GM06990 (cell line): ENCODE results near the gene RYR1.

Source experiments
- DNase-seq: peaks from one replicate; pipeline ENCODE4 v3.0.0-alpha.2; 2011; ENCODE audit not compliant: insufficient read length; ENCODE audit errors: extremely low read depth
- H3K27me3 ChIP-seq: replicated peaks from 2 replicates; pipeline ENCODE4 v1.6.0; 2011; ENCODE audit warnings: low read length; ENCODE audit not compliant: control insufficient read depth, insufficient read depth
- H3K36me3 ChIP-seq: 2 replicates; pipeline ENCODE4 v1.5.1; 2011; ENCODE audit warnings: low read length; ENCODE audit not compliant: control insufficient read depth, insufficient read depth
- H3K4me3 ChIP-seq: replicated peaks from 2 replicates; pipeline ENCODE4 v1.5.1; 2011; ENCODE audit warnings: low read depth, mild to moderate bottlenecking, control low read depth, low read length
- TF ChIP-seq, protein P1 (sequence below): IDR thresholded peaks from 2 replicates; pipeline ENCODE4 v1.5.1; 2011; ENCODE audit warnings: low read length, control low read depth, mild to moderate bottlenecking, inconsistent platforms; ENCODE audit not compliant: insufficient read depth, poor library complexity, severe bottlenecking

The RYR1 gene

DNA sequence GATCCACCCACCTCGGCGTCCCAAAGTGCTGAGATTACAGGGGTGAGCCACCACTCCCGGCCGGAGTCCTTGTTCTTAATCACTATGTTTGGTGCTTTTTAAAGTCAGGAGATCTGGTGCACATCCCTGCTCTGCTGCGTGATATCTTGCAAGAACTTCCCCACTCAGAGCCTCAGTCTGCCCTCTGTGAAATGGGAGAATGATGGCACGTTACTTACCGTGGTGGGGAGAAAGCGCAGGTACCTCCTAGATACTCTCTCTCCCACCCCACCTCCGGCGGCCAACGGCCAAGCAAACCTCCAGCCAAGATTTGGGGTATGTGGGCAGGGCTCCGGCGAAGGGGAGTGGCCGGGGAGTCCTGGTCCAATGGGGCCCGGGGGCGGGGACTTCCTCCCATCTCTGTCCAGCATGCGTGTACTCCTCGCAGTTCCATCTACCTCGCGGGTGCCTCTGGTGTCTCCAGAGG lies at the start of gene RYR1:
Gene RYR1 (plus strand): TSS at position 424 of the 466 bp plus-strand sequence. CDS start 139 bp downstream, outside the sequence.
- Histone ChIP-seq H3K4me3 (no peak within 1 kb of the TSS), H3K27me3 (peaks cover 1% of the 10 kb centered on the region; the same call in 1 of the 2 replicates), H3K36me3 (no peaks in the 10 kb centered on the region)
- TF ChIP-seq, protein P1, sequence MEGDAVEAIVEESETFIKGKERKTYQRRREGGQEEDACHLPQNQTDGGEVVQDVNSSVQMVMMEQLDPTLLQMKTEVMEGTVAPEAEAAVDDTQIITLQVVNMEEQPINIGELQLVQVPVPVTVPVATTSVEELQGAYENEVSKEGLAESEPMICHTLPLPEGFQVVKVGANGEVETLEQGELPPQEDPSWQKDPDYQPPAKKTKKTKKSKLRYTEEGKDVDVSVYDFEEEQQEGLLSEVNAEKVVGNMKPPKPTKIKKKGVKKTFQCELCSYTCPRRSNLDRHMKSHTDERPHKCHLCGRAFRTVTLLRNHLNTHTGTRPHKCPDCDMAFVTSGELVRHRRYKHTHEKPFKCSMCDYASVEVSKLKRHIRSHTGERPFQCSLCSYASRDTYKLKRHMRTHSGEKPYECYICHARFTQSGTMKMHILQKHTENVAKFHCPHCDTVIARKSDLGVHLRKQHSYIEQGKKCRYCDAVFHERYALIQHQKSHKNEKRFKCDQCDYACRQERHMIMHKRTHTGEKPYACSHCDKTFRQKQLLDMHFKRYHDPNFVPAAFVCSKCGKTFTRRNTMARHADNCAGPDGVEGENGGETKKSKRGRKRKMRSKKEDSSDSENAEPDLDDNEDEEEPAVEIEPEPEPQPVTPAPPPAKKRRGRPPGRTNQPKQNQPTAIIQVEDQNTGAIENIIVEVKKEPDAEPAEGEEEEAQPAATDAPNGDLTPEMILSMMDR = no peak
- DNase-seq = peak; percentile 61

DNA sequence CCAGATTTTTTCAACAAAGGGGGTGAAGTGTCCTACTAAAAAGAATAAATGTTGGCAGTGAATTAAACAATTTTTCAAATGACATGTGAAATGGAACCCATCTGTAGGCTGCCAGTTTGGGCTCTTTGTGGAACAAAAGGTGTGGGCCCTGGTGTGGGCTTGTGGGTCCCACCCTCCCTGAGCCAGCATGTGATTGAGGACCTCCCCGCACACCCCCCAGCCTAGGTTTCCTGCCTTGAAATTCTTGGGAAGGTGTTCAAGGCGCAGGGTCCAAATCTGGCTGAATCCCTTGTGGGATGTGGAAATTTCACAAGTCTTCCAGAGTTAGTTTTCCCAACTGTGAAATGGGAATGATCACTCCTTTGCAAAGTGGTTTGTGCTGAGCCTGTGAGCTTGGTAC lies 49.7 kb upstream of the RYR1 start:
- DNase-seq = no peak
- no peaks in the 10 kb centered on the region; the same call in 1 of the 2 replicates for H3K27me3 ChIP-seq
- peaks cover 45% of the 10 kb centered on the region for H3K36me3 ChIP-seq
- TF ChIP-seq, protein P1 = no peak
- H3K4me3 ChIP-seq = no peak overlapping the region

DNA sequence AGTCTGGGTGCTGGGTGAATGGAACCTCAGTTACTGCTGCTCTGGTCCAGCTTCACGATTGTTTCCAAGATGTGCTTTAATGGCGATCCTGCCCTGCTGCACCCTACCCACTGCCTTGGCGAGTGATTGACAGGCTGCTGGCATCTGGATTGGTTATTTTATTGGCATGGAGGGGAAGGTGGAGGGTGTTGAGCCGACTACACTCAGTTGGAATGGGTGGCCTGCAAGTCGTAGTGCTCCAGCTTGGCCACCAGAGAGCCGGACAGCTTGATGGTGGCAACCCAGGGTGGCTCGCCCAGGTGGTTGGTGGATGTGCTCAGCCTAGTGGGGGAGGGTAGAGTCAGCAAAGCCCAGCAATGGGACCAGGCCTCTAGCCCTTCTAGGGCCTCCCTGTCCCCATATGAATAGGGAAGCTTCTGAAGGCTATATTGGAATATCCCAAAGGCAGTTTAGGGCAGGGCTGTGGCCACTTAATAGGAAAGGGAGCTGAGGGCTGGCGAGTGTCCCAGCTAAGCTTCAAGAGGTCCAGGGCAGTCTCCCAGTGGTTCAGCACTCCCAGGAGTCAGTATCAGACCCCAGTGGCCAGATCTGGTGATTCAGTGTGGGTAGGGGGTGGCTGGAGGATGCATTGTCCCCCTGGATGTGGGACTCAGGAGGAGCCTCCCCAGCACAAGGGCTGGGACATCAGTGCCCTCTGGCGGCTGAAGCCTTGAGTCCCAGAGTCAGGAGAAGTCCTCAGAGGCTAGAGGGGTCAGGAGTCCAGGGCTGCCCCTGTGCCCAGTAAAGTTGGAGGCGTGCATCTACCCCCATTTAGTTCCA lies 49.1 kb upstream of the RYR1 start:
- Histone ChIP-seq H3K36me3 (peaks cover 40% of the 10 kb centered on the region), H3K4me3 (no peak overlapping the region), H3K27me3 (peaks cover 1% of the 10 kb centered on the region)
- DNase-seq = no peak
- TF ChIP-seq, protein P1 = peak; percentile 43

DNA sequence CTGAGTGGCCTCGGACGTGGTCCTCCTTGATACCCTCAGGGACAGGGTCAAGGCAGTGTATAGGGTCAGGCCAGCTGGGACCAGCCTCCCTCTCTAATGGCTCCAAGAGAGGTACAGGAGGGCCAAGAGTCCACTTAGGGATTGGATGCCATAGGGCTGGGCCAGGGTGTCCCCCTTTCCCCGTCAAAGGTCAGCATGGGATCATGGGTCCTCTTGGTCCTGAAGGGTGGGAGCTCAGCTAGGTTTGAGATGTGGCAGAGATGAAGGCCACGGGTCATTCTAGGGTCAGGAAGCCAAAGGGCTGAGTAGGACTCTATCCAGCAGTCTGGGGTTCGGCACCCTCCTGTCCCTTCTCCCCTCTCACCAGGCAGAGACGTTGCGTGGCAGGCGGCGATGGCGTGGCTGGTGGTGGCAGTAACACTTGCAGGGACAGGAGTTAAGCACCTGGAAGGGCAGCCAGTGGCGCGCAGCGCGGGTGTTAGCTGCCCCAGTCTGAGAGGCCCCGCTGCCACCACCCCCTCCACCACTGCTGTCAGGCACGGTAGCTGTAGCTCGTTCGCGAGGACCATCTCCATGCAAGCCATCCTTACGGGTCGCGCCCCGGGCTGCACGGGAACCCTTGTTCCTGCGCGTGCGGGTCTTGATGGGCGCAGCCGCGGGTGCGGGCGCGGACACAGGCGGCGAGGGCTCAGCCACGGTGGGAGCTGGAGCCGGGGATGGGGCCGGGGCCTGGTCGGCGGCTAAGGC lies 48.3 kb upstream of the RYR1 start:
- no peak overlapping the region for H3K4me3 ChIP-seq
- peaks cover 38% of the 10 kb centered on the region for H3K36me3 ChIP-seq
- H3K27me3 ChIP-seq = peaks cover 1% of the 10 kb centered on the region
- DNase-seq = no peak
- TF ChIP-seq, protein P1 = no peak

DNA sequence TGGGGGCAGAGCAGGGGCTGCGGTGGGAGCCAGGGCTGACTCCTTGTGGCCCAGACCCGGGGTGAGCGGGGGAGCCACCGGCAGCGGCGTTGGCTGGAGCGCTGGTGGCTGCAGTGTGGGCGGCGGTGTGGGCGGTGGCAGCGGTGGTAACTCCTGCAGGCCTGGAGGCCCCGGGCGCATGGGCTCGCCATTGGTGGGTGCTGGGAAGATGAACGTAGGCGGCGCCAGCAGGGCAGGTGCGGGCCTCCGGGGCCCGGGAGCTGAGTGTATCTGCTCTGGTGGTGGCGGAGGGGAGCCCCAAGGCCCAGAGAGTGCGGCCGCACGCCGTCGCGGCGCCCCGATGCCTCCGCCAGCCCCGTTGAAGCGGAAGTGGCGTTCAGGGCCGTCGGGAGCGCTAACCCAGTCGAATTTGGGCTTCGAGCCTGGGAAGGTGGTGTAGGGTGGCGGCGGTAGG lies 47.7 kb upstream of the RYR1 start:
- Histone ChIP-seq H3K36me3 (peaks cover 33% of the 10 kb centered on the region), H3K27me3 (peaks cover 1% of the 10 kb centered on the region), H3K4me3 (no peak overlapping the region)
- TF ChIP-seq, protein P1 = no peak
- no peak for DNase-seq
